Measurements from ENCODE around the gene ELP4. TPM values are rescaled to one million over a fixed set of nuclear protein-coding genes. Genes with fewer than 3 reads are reported as not detected.

Gene ELP4
- total RNA-seq, 1 experiment from 2014 or later = 21.4 TPM

- CTCF ChIA-PET = no interaction called here
- Histone ChIP-seq H3K4me1 (ENCODE audit: control insufficient read depth in 1 of 2, insufficient read depth in 2 of 2, low read length in 2 of 2) (no peaks in the 10 kb centered on the region), H3K4me2 (ENCODE audit: low read length) (no peak overlapping the region), H3K9me2 (ENCODE audit: insufficient read depth) (no peaks in the 10 kb centered on the region), H4K20me1 (ENCODE audit: insufficient read depth) (no peaks in the 10 kb centered on the region), H3K9me3 (ENCODE audit: control insufficient read depth in 1 of 2, insufficient read depth in 1 of 2, low read depth in 1 of 2, low read length in 2 of 2) (no peaks in the 10 kb centered on the region), H3K79me2 (ENCODE audit: insufficient read depth, low read length) (no peaks in the 10 kb centered on the region), H3K36me3 (ENCODE audit: control insufficient read depth in 1 of 2, insufficient read depth in 2 of 2, low read length in 2 of 2) (no peaks in the 10 kb centered on the region), H3K4me3 (replicated peaks in 1 of 2; ENCODE audit: low read depth in 1 of 2, low read length in 2 of 2) (no peak overlapping the region), H2AFZ (ENCODE audit: low read depth, low read length, poor library complexity, severe bottlenecking) (no peak overlapping the region), H3K9ac (ENCODE audit: low read length) (no peak overlapping the region), H3K27ac (ENCODE audit: low read depth, low read length) (no peak overlapping the region), H3K27me3 (ENCODE audit: insufficient read depth, low read length) (no peaks in the 10 kb centered on the region)
- ATAC-seq (no peak), DNase-seq (ENCODE audit: low read depth, low spot score) (no peak)
- POLR2A ChIA-PET = no interaction called here
- intact Hi-C loops (cut with micrococcal nuclease) = no loop called here
- RAD21 ChIA-PET (ENCODE audit: low non-redundant PET in 1 of 2, low total read pairs in 2 of 2, uncharacterized antibody in 2 of 2, unreplicated experiment in 2 of 2) = no interaction called here
- TF ChIP-seq SIN3A (IDR thresholded peaks at IDR 0.05; ENCODE audit: low read depth) (no peak), EZH2 (IDR thresholded peaks at IDR 0.05) (no peak), JUND (IDR thresholded peaks at IDR 0.05) (no peak), ZNF274 (IDR thresholded peaks at IDR 0.05; ENCODE audit: low read depth, low read length) (no peak), REST (IDR thresholded peaks at IDR 0.05; ENCODE audit: low read depth) (no peak), POLR2A (IDR thresholded peaks at IDR 0.05; ENCODE audit: borderline replicate concordance, extremely low read depth, insufficient read depth, insufficient read length) (no peak)
- TF ChIP-seq, protein P1, sequence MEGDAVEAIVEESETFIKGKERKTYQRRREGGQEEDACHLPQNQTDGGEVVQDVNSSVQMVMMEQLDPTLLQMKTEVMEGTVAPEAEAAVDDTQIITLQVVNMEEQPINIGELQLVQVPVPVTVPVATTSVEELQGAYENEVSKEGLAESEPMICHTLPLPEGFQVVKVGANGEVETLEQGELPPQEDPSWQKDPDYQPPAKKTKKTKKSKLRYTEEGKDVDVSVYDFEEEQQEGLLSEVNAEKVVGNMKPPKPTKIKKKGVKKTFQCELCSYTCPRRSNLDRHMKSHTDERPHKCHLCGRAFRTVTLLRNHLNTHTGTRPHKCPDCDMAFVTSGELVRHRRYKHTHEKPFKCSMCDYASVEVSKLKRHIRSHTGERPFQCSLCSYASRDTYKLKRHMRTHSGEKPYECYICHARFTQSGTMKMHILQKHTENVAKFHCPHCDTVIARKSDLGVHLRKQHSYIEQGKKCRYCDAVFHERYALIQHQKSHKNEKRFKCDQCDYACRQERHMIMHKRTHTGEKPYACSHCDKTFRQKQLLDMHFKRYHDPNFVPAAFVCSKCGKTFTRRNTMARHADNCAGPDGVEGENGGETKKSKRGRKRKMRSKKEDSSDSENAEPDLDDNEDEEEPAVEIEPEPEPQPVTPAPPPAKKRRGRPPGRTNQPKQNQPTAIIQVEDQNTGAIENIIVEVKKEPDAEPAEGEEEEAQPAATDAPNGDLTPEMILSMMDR (IDR thresholded peaks at IDR 0.05 in 2 of 3, conservative IDR thresholded peaks at IDR 0.05 in 1 of 3; ENCODE audit: borderline replicate concordance in 1 of 3, insufficient read depth in 1 of 3, low read depth in 2 of 3, low read length in 2 of 3) = no peak
- BruUV-seq (replicated peaks) = no TSS peak
Measured at GRCh38 chr11:31792456-31792855, 282.9 kb downstream of the ELP4 start.

All from HCT116 (cell line).